Muscle layer of duodenum (tissue), 2 donors: Measurements from ENCODE around the gene ATXN7L1.

Source experiments
- H3K27ac ChIP-seq: one replicate; pipeline ENCODE4 v1.7.0; 2013; ENCODE audit warnings: mild to moderate bottlenecking, low read length
- H3K27me3 ChIP-seq: one replicate; pipeline ENCODE4 v1.7.0; 2013; ENCODE audit warnings: low read depth, mild to moderate bottlenecking, control low read depth, low read length
- H3K36me3 ChIP-seq, 2 donors: one replicate each; pipeline ENCODE4 v1.7.0; 2013; ENCODE audit warnings: low read length in 2 of 2, control low read depth in 1 of 2, mild to moderate bottlenecking in 1 of 2; ENCODE audit not compliant: insufficient read depth in 2 of 2, control insufficient read depth in 1 of 2
- H3K4me1 ChIP-seq, 2 donors: one replicate each; pipeline ENCODE4 v1.7.0; 2013; ENCODE audit warnings: low read length in 2 of 2, mild to moderate bottlenecking in 2 of 2, control low read depth in 1 of 2, moderate library complexity in 1 of 2; ENCODE audit not compliant: insufficient read depth in 2 of 2, control insufficient read depth in 1 of 2
- H3K4me3 ChIP-seq, 2 donors: one replicate each; pipeline ENCODE4 v1.7.0; 2013; ENCODE audit warnings: low read length in 2 of 2, low read depth in 1 of 2, mild to moderate bottlenecking in 1 of 2
- H3K9me3 ChIP-seq, 2 donors: one replicate each; pipeline ENCODE4 v1.7.0; 2013; ENCODE audit warnings: low read length in 2 of 2, control low read depth in 1 of 2, mild to moderate bottlenecking in 1 of 2; ENCODE audit not compliant: control insufficient read depth in 1 of 2
- donor health status: healthy.

ATXN7L1 gene

GRCh38 chr7:105675934-105676371 lies 200.4 kb downstream of the ATXN7L1 start:
- no peak overlapping the region for H3K27ac ChIP-seq
- no peaks in the 10 kb centered on the region for H3K36me3 ChIP-seq
- H3K4me3 ChIP-seq = no peak overlapping the region
- H3K9me3 ChIP-seq = no peaks in the 10 kb centered on the region
- H3K4me1 ChIP-seq = peaks cover 9 to 19% of the 10 kb centered on the region in 2 donors
- no peaks in the 10 kb centered on the region for H3K27me3 ChIP-seq

DNA sequence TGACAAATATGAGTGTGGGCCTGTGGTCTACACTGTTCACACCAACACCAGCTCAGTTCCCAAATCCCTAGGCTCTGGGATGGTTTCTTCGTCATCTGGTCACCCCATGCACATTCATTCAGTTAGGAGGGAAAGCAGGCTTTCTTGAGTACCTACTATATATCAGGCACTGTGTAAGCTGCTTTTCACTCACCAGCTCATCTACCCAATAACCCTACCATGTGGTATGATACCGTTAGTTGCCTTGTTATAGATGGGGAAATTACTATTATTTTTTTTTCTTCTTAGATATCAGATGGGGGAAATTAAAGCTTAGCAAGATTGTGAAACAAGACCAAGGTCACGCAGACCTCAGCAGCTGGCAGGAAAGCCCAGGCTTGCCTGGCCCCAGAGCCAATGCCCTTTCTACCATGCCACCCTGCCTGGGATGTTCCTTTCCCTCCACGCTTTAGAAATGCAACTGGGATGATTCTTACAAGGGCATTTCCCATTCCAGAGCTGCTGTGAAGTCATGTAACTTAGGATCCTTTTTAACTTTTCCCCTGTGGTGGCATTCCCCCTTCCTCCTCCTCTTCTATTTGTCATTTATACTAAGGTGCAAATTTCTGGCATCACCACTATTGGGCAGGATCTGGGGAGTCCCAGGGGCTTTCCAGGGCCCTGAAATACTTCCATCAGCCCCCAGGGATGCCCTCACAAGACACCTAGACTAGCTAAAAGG lies 202.0 kb downstream of the ATXN7L1 start:
- Histone ChIP-seq H3K9me3 (no peaks in the 10 kb centered on the region), H3K4me1 (peaks cover 9 to 13% of the 10 kb centered on the region in 2 donors), H3K4me3 (no peak overlapping the region), H3K27me3 (no peaks in the 10 kb centered on the region), H3K27ac (no peak overlapping the region), H3K36me3 (no peaks in the 10 kb centered on the region)

DNA sequence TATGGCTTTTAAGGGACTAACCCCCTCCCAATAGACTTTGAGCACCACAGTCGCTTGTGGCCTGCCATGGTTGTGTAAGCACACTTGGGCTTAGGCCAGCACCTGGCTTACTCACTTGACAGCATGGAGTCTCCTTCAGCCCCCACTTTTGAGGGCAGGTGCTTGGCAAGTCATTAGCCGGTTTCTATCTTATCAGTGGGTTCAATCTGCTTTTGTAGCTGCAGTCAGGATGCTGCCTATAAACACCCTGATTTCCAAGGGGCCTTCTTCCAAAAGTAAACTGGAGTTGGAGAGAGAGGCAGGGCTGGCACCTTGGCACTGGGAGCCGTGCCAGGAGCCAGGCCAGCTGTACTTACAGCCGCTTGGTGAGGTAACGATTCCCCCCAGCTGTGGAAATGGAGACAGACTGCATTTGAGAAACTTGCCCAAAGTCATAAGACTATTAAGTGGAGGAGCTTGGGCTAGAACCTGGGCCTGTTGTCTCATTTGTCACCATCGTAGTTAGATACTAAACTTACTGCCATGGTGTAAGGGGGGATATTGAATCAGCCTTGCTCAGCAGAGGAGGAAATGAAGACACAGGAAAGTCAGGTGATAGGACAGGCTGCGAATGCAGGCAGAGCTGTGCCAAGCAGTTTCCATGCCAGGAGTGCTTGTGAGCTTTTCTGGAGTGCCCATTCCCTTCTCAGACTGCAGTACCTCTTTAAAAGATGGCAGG lies 202.9 kb downstream of the ATXN7L1 start:
- Histone ChIP-seq H3K27ac (no peak overlapping the region), H3K4me1 (peaks cover 8% of the 10 kb centered on the region in 2 donors)

DNA sequence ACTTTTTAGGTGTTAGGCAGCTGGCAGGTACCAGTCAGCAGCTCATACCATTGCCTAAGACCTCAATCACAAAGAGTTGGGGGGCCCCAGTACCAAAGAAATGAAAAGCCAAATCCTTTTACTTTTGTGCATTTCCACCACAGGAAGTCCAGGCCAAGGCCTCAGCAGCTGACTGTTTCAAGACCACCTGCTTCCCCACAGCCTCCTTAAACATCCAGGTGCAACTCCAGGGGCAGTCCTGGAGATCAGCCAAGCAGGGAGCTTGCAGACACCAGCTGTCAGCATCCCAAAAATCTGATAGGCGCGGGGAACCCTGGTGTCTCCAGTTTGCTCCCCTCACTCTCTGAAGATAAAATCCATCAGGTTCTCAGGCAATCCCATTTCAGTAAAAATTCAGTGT lies 203.6 kb downstream of the ATXN7L1 start:
- Histone ChIP-seq H3K36me3 (no peaks in the 10 kb centered on the region), H3K4me1 (peaks cover under 1 to 8% of the 10 kb centered on the region in 2 donors), H3K9me3 (no peaks in the 10 kb centered on the region), H3K27me3 (no peaks in the 10 kb centered on the region), H3K27ac (no peak overlapping the region), H3K4me3 (no peak overlapping the region)

More for the DNA sequence above, 202.9 kb downstream of the ATXN7L1 start:
- Histone ChIP-seq H3K4me3 (no peak overlapping the region), H3K27me3 (no peaks in the 10 kb centered on the region), H3K9me3 (no peaks in the 10 kb centered on the region), H3K36me3 (no peaks in the 10 kb centered on the region)

- Histone ChIP-seq H3K9me3 (no peaks in the 10 kb centered on the region), H3K4me1 (no peaks in the 10 kb centered on the region), H3K4me3 (no peak overlapping the region), H3K27me3 (no peaks in the 10 kb centered on the region), H3K27ac (no peak overlapping the region), H3K36me3 (peaks cover 0 to 29% of the 10 kb centered on the region in 2 donors)
Observed at GRCh38 chr7:105666324-105666723, 210.1 kb downstream of the ATXN7L1 start.

GRCh38 chr7:105665684-105666083 lies 210.7 kb downstream of the ATXN7L1 start:
- H3K4me1 ChIP-seq = no peaks in the 10 kb centered on the region
- no peaks in the 10 kb centered on the region for H3K27me3 ChIP-seq
- no peak overlapping the region for H3K4me3 ChIP-seq
- H3K36me3 ChIP-seq = peaks cover 5 to 34% of the 10 kb centered on the region in 2 donors
- no peaks in the 10 kb centered on the region for H3K9me3 ChIP-seq
- no peak overlapping the region for H3K27ac ChIP-seq

DNA sequence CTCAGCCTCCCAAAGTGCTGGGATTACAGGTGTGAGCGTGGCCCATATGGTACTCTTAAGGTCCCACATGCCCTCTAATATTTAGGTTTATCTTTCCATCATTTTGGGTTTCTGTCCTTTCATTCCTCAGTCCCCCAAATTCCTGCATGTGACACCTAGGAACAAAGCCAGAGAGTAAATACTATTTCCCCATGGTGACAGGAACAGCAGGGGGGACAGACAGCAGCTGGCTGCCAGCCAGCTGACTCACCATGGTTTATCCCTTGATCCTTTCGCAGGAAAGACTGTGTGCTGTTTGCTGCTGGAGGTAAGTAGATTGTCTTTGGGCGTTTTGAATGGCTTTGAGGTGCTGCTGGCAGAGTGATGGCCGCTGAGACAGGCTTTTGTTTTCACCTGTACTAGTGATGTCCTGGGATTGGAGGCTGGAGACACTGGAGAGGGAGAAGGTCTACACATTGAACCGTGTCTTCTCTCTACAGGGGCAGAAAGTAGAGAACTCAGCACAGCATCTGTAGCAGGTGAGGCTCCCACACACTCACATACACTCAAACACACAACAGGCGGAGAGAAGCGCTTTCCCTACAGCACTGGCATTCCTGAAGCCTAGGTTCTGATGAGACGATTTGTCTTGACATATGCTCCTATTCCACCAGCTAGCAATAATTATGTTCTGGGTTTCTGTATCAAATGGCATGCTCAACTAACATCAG lies 211.4 kb downstream of the ATXN7L1 start:
- Histone ChIP-seq H3K4me1 (no peaks in the 10 kb centered on the region), H3K9me3 (no peaks in the 10 kb centered on the region), H3K36me3 (peaks cover 5 to 37% of the 10 kb centered on the region in 2 donors), H3K27ac (no peak overlapping the region), H3K27me3 (no peaks in the 10 kb centered on the region), H3K4me3 (no peak overlapping the region)

GRCh38 chr7:105662998-105663397 lies 213.4 kb downstream of the ATXN7L1 start:
- peaks cover 5 to 40% of the 10 kb centered on the region in 2 donors for H3K36me3 ChIP-seq
- no peak overlapping the region for H3K4me3 ChIP-seq
- no peak overlapping the region for H3K27ac ChIP-seq
- no peaks in the 10 kb centered on the region for H3K27me3 ChIP-seq
- no peaks in the 10 kb centered on the region for H3K9me3 ChIP-seq
- no peaks in the 10 kb centered on the region for H3K4me1 ChIP-seq

DNA sequence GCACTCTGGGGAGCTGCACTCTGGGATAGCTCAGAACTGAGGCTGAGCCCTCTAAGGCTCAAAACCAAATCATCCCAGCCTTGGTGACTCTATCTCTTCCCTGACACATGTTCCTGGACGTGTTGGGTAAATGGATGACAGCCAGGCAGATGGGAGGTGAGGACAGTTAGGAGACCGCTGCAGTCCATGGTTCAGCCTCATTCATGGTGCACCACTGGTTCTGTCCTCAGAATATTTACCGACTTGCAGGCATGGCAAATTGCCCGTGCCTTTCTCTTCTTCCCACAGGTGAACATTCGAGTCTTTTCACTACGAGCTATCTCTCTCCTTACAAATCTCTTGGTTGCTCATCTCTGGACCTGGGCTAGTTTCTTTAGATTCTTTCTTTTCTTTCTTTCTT lies 214.8 kb downstream of the ATXN7L1 start:
- Histone ChIP-seq H3K4me3 (no peak overlapping the region), H3K27ac (no peak overlapping the region), H3K4me1 (no peaks in the 10 kb centered on the region), H3K36me3 (peaks cover 5 to 40% of the 10 kb centered on the region in 2 donors), H3K9me3 (no peaks in the 10 kb centered on the region), H3K27me3 (no peaks in the 10 kb centered on the region)

DNA sequence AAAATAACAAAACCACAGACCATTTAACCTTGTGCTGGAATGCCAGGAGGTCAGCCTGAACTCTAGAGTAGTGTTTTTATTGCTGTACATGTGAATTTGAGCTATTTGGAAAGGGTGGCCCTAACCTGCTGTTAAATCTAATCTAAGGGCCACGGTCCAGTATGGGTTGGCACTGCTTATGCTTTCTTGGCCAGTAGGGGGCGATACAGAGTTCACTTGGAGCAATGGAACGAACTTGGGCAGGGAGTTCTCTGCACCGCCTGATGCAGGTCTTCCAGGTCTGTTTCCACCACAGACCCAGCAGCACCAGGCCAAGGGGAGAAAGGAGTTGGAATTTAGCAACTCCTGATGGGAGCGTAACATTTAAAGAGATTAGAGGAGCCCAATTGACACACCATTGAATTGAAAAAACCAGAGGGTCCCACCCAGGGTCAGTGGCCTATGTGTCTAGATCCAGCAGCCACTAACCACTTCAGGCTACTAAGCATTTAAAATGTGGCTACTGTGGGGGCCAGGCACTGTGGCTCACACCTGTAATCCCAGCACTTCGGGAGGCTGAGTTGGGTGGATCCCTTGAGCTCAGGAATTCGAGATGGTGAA lies 219.4 kb downstream of the ATXN7L1 start:
- Histone ChIP-seq H3K27ac (no peak overlapping the region), H3K36me3 (peaks cover 5 to 15% of the 10 kb centered on the region in 2 donors), H3K9me3 (no peaks in the 10 kb centered on the region), H3K4me1 (peaks cover 0 to 17% of the 10 kb centered on the region in 2 donors), H3K4me3 (no peak overlapping the region), H3K27me3 (no peaks in the 10 kb centered on the region)
